Pulmonary artery endothelial cell (primary cell): ENCODE results near the gene CACNG4. TPM values are rescaled to one million over a fixed set of nuclear protein-coding genes. Genes with fewer than 3 reads are reported as not detected.

Source experiments
- DNase-seq: peaks from one replicate; pipeline ENCODE4 v3.0.0-alpha.2; 2011; ENCODE audit warnings: low read depth, low spot score
- total RNA-seq: library from RNA; depleted of rRNA; stranded (reverse); fragments of >200 nt; gene quantifications from 2 replicates; pipeline ENCODE4 v1.2.3, GENCODE V29; 2014

The CACNG4 gene
- not detected in 2 replicates for total RNA-seq

- no peak for DNase-seq
Observed at GRCh38 chr17:66963909-66964771, at the start of gene CACNG4. TSS of gene CACNG4 (plus strand) at chr17:66964707. CDS start at chr17:66964912, 205 bp downstream.

- DNase-seq, result no peak
Observed at GRCh38 chr17:66915204-66915611, 49.3 kb upstream of the CACNG4 start.

GRCh38 chr17:66915792-66916191, 48.7 kb upstream of the CACNG4 start:
- DNase-seq, result no peak

- no peak for DNase-seq
Observed at GRCh38 chr17:66916946-66917345, 47.6 kb upstream of the CACNG4 start.

- no peak for DNase-seq
Observed at GRCh38 chr17:66918896-66919295, 45.6 kb upstream of the CACNG4 start.

GRCh38 chr17:66920435-66920834, 44.1 kb upstream of the CACNG4 start:
- DNase-seq, result no peak

GRCh38 chr17:66920950-66921349, 43.6 kb upstream of the CACNG4 start:
- no peak for DNase-seq

GRCh38 chr17:66923886-66924285, 40.6 kb upstream of the CACNG4 start:
- no peak for DNase-seq

GRCh38 chr17:66925811-66926500, 38.6 kb upstream of the CACNG4 start:
- DNase-seq, result no peak

- DNase-seq, result no peak
Observed at GRCh38 chr17:66928949-66929348, 35.6 kb upstream of the CACNG4 start.

GRCh38 chr17:66929591-66929990, 34.9 kb upstream of the CACNG4 start:
- no peak for DNase-seq

- DNase-seq, result no peak
Observed at GRCh38 chr17:66930933-66931332, 33.6 kb upstream of the CACNG4 start.

- no peak for DNase-seq
Observed at GRCh38 chr17:66932311-66932710, 32.2 kb upstream of the CACNG4 start.

GRCh38 chr17:66934040-66934439, 30.5 kb upstream of the CACNG4 start:
- no peak for DNase-seq

GRCh38 chr17:66935717-66936116, 28.8 kb upstream of the CACNG4 start:
- no peak for DNase-seq

GRCh38 chr17:66938656-66939055, 25.9 kb upstream of the CACNG4 start:
- DNase-seq, result no peak

- no peak for DNase-seq
Observed at GRCh38 chr17:66939461-66940114, 24.9 kb upstream of the CACNG4 start.

- no peak for DNase-seq
Observed at GRCh38 chr17:66941249-66941648, 23.3 kb upstream of the CACNG4 start.

GRCh38 chr17:66941773-66942450, 22.6 kb upstream of the CACNG4 start:
- DNase-seq, result no peak

- no peak for DNase-seq
Observed at GRCh38 chr17:66942451-66943264, 21.8 kb upstream of the CACNG4 start.

- no peak for DNase-seq
Observed at GRCh38 chr17:66943484-66943883, 21.0 kb upstream of the CACNG4 start.
